Activated T-cell treated with anti-CD3 and anti-CD28 coated beads for 1 hour (primary cell): ENCODE measurements around the gene CRTC1.

Source experiments
- DNase-seq: peaks from one replicate; pipeline ENCODE4 v3.0.0-alpha.2; 2020; ENCODE audit warnings: low read depth

CRTC1 gene, protein sequence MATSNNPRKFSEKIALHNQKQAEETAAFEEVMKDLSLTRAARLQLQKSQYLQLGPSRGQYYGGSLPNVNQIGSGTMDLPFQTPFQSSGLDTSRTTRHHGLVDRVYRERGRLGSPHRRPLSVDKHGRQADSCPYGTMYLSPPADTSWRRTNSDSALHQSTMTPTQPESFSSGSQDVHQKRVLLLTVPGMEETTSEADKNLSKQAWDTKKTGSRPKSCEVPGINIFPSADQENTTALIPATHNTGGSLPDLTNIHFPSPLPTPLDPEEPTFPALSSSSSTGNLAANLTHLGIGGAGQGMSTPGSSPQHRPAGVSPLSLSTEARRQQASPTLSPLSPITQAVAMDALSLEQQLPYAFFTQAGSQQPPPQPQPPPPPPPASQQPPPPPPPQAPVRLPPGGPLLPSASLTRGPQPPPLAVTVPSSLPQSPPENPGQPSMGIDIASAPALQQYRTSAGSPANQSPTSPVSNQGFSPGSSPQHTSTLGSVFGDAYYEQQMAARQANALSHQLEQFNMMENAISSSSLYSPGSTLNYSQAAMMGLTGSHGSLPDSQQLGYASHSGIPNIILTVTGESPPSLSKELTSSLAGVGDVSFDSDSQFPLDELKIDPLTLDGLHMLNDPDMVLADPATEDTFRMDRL

DNA sequence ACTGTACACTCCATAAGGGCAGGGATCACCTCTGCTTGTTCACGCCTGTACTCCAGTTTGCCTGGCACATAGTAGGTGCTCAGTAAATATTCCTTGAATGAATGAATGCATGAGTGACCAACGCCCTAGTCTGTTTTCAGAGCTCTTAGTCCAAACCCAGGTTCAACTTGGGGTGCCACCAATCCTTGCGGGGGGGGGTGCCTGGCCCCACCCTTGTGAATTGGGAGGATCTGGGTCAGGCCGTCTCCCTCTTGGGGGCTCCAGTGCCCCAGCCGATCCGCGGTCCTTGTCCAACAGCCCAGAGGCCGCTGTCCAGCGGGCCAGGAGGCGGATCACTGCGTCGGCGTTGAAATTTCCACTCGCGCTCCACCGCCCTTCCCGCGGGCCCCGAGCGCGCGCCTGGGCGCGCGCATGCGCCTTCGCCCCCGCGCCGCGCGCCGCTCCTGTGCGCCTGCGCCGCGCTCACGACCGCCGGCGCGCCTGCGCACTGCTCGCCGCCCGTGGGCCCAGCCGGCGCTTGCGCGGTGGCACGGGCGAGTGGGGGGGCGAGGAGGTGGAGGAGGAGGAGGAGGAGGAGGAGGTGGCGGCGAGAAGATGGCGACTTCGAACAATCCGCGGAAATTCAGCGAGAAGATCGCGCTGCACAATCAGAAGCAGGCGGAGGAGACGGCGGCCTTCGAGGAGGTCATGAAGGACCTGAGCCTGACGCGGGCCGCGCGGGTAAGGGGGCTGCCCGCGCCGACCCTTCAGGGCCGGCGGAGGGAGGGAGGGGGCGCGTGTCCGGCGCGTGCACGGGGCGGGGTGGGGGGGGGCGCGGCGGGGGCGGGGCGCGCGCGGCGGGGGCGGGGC is at the start of gene CRTC1:
Gene CRTC1, plus strand, starts transcription at position 572 of the 849 bp plus-strand sequence. Its CDS starts 23 bp downstream, at position 595.
- peak; percentile 91 for DNase-seq

DNA sequence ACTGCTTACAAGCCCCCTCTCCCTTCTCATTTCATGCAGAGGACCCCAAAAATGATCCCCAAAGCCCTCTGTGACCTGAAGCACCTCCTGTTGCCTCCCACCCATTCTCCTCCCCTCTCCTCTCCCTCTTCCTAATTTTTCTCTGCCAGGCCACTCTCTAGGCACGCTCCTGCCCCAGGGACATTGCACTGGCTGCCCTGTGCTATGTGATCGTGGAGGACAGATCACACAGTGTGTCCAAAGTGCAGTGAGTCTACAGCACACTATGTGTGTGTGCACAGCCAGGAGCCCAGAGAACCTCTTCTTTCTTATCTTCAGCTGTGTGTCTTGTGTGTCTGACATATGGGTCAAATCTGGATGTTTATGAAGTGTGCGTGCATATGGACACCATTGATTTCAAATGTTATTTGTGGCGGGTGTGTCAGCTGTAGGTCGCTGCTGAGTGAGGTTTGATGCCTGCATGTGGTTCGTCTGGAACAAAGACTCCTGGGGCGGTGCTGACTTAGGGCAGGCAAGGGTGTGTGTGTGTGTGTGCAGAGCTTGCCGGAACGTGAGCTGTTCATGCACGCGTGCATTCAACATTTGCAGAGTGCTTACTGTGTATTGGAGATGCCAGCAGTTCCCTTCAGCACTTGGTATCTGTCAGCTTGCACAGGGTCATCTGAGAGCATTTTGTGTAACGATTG is 48.7 kb upstream of the CRTC1 start:
- no peak for DNase-seq

DNA sequence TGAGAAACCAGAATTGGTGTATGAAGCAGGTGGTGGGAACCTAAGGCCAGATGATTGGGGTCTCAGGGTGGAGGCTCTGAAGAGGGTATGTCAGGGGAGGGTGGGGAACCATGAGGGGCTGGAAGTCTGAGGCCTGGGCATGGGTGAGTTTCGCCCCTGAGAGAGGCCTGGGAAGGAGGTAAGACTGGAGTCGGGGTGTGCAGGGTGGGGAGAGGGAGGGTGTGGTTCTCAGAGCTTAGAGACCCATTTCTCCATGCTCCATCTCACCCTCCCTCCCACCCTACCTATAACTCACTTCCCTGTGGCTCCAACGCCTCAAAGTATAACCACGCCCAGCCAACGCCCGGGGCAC is 47.7 kb upstream of the CRTC1 start:
- DNase-seq, result no peak

DNA sequence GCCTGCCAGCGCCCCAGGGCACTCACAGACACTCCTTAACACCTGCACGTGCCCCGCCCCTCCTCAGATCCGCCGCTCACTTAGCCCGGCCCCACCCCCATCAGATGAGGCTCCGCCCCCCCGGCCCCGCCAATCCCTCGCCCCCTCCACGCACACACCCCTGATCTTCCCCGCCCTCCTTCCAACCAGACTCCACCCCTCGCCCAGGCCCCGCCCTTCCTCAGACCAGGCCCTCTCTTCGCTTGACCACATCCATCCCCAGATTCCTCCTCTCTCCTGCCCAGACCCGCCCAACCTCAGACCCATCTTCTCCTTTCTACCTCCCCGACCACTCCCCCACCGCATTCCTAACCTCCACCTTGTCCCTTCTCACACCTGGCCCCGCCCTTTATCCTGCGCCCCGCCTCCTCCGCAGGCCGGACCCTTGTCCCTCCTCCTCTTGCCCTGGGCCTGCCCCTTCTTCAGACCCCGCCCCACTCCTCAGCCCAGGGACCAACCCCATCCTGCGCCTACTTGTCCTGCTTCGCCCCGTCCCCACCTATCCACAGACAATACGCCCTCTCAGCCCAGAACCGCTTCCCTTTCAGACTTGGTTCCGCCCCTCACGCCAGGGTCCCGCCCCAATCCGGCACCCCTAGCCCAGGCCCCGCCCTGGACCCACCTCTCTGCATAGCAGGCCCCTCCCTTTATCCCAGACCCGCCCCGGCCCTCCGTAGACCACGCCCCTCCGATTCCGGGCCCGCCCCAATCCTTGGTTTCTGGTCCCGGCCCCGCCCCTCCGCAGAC is 47.1 kb upstream of the CRTC1 start:
- DNase-seq, result peak; percentile 100

DNA sequence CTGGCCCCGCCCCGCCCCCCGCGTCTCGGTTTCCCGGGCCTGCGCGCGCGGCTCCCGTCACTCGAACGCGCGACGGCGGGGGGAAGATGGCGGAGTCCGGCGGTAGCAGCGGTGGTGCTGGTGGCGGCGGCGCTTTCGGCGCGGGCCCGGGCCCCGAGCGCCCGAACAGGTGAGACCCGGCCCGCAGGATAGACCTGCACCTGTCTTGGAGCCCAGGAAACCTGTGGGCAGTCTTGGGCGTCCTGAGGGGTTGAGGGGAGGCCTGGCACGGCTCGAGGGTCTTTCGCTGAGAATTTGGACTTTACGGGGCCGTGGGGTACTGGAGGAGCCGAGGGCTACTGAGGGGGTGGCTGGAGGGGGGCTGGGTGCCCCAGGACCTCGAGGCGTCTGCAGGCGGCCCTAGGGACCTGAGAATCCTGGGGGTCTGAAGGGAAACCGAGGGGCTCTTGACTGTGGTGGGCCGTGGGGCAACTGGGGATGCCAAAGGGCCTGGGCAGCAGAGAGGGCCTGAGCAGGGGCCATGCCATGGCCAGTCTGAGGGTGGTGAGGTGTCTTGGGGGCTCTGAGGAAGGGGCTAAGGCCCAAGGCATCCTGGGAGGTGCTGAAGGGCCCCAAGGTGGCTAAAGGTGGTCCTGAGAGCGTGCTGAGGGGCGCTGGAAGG is 46.4 kb upstream of the CRTC1 start, which contains the start of gene KLHL26:
Gene KLHL26, plus strand, starts transcription at position 60 of the 661 bp plus-strand sequence. Its CDS starts 27 bp downstream, at position 87.
- no peak for DNase-seq

DNA sequence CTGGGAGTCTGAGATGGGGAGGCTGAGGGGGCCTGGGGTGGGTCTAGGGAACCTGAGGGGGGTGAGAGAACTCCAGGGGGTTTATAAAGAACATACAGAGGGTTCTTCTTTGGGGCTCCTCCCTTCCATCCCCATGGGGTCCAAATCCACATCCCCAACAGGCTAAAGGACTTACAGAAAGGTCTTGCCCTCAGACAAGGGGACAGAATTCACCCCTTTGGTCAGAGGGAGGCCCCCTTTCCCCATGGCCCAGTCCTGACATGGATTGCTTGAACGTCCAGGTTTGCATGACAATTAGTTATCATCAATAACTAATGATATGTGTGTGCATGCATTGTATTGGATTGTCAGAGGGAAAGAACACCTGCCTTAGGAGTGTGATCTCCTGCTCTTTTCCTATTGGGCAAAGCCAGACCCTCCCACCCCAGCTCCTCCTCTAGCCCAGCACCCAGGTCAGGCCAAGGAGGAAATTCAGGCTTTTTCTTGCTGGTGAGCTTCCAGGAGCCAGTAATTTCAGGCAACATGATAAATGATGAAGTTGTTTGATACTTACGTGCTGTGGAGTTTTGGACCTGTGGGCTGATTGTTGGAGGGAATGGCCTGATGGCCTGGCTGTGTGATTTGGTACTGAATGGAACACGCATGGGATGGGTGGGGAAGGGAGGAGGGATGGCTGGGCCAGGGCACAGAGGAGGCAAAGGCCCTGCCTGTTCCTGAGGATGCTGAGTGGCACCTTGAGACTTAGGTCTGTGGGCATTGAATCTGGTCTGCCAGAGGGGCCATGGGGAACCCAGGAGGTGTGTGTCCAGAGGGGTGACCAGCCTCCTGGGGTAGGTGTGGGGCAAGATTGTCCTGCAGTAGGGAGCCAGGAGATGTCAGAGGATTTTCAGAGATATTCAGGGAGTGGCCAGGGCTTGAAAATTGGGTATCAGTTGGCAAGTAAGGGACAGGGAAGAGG is 45.5 kb upstream of the CRTC1 start:
- DNase-seq, result no peak

DNA sequence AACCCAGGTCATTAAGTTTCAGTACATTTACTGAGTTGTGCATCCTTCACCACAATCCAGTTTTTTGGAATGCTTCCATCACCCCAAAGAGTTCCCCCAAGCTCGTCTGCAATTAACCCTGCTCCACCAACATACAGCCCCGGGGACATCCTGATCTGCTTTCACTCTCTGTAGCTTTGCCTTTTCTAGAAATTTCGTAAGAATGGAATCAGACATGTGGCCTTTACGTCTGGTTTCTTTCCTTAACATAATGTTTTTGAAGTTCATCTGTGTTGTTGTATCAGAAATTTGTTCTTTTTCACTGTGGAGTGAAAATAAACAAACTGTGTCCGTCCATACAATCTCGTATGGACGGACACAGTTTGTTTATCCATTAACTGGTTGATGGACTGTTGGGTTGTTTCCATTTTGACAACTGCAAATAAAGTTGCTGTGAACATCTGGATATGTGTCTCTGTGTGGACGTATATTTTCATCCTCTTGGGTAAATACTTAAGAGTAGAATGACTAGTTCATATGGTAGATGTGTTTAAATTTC is 43.7 kb upstream of the CRTC1 start:
- DNase-seq, result no peak

DNA sequence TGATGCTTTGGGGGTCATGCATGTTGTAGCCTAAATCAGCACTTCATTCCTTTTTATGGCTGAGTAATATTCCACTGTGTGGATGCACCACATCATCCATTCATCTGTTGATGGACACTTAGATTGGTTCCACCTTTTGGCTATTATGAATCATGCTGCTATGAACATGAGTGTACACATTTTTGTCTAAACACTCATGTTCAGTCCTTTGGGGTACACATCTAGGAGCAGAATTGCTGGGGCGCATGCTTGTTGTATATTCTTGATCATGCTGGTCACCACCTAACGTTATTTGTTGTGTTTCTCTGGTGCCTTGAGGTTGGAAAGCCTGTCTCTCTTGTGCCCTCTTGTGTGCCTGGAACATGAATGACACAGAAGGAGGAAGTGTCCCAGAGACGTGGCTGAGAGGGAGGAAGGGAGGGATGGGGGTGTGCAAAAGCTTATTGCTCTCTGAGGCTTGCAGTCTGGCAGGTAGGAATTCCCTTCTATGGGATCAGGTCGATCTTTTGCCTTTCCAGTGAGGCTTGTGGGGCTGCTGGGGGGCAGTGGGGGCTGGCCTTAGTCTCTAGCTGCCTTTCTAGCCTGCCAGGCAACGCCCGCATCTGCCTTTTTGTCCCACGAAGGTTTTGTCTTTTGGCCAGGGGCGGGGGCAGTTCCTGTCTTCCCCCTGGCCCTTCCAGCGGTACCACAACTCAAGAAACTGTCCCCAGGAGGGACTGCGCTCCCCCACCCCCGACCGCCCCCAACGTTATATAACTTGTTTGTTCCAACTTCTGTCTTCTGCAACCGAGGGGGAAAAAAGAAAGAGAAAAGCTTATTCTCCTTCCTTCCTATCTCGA is 39.1 kb upstream of the CRTC1 start:
- no peak for DNase-seq

DNA sequence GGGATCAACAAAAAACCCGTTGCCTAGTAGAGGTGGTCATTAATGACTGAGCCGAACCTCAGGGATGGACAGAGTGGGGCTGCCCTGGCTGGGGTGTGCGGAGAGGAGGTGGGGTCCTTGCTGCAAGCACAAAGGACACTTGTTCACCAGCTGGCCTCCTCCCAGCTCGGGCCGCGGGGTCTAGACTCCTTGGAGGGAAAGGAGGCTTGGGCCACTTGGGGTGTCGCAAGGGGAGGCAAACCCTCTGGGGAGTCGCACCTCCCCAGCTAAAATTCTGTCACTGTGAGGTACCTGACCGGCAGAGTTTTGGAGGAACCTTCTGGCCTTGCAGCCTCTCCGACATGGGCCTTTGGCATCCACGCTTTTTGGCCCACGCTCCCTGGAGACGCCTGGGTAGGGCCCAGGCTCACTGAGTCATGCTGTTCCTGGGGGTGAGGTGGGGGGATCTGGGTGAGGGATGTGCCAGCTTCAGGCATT is 38.4 kb upstream of the CRTC1 start:
- no peak for DNase-seq

DNA sequence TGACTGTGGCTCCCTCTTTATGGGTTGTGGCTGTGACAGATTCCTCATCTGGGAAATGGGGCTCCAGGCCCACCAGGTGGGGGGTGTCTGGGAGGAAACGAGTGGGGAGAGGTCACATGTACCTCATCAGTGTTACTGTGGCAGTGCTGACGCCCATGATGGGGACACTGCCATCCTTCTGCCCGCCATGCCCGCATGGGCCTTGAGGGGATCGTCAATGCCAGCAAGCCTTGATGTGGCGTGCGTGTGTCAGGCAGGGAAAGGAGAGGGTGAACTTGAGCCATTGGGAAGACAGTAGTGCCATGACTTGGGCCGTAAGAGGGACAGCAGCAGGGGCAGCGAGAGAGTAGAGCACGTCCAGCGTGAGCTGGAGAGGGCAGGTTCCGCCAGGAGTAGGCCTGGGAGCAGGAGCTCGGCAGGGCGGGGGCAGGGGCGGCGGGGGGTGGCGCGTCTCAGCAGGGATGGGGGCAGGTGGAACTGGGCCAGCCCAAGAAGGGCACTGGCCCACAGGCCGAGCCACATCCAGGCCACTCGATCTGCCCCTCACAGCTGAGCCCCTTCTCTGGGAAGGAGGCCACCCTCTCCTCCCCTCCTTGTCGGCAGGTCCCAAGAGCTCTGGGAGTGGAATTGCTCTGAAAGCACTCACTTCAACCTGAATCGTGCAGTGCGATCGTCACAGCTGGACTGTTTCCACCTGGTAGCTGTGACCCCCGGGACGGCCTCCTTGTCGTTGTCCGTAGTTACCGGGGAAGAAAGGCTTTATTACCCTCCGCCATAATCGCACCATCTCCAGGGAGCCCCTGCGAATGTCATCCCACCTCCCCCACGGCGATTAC is 36.7 kb upstream of the CRTC1 start:
- no peak for DNase-seq

DNA sequence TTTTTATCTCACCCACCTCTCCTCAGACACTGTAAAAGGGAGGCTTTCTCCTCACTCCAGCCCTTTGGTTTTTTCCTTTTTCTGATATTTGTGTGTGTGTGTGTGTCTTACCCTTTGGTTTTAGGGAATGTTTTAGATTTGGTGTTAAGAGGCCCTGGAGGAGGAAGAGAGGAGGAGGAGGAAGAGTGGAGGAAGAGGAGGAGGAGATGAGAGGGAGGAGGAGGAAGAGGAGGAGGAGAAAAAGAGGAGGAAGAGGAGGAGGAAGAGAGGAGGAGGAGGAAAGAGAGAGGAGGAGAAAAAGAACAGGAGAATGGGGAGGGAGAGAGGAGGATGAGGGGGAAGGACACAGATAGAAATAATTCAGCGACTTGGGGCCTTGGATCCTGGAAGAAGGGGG is 36.1 kb upstream of the CRTC1 start:
- DNase-seq, result no peak

DNA sequence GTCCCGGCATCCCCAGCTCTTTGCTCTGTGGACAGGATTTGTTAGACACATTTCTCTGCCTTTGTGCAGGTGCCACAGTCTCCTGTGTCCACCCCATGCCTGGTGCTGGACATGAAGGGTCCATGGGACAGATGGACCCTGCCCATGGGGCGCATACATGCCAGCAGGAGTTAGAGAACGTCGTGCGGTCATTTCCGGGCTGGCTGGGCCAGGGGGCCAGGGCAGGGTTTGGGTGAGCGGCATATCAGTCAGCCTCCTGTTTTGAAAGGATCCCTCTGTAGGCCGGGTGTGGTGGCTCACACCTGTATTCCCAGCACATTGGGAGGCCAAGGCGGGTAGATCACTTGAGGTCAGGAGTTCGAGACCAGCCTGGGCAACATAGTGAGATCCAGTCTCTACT is 35.7 kb upstream of the CRTC1 start:
- no peak for DNase-seq

DNA sequence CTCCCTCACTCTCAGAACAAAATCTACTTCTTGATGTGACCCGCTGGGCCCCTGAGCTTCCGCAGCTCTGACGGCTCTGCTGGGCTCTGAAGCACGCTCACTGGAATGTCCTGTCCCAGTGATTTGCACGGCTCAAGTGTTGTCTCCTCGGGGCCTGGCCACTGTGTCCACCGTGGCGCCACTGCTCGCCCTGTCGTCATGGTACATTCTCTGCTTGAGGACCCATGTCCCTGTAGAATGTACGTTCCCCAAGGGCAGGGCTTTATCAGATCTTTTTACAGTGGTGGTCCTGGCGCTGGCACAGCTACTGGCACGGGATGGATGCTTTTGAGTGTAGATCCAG is 34.5 kb upstream of the CRTC1 start:
- no peak for DNase-seq

DNA sequence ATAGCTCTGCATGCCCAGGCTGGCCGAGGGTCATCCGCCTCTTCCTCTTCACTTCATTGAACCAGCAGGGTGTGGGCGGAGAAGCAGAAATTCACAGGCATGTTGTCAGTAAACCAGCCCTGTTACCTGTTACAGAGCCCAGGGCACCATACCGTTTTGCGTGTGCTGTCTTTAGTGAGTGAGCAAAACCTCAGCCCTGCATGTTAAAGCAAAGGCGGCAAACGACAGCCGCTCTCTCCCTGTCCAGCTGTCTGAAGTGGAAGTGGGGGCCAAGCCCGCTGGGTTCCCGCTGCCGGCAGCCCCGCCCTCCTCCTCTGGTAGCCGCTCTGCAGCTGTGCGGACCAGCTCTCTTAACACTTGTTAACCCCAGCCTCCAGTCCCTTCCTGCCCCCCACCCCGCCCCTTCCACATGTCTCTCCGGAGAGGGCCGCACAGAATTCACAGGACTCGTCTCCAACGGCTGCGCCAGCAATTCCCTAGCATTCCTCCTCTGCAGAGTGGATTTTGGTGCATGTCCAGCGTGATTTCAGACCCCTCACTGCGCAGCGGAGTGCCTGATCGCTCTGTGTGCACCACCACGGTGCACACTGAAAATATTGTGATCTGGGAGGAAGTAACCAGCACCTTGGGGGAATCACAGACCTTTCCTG is 34.0 kb upstream of the CRTC1 start:
- no peak for DNase-seq

DNA sequence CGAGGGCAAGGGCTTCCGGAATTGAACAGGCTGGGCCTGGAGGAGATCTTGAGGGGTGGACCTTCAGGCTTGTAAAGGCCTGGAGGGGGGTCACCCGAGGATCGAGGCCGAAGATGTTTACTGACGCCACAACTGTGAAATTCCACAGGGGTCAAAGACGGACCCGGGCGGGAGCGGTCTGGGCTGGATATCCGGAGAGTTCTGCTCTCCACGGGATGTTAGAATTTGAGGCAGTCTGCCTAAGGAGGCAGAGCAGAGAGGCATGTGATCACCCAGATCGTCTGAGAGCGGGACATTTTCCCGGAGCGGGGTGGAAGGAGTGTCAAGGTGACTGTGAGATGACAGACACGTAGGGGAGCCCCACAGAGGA is 33.5 kb upstream of the CRTC1 start:
- DNase-seq, result no peak

DNA sequence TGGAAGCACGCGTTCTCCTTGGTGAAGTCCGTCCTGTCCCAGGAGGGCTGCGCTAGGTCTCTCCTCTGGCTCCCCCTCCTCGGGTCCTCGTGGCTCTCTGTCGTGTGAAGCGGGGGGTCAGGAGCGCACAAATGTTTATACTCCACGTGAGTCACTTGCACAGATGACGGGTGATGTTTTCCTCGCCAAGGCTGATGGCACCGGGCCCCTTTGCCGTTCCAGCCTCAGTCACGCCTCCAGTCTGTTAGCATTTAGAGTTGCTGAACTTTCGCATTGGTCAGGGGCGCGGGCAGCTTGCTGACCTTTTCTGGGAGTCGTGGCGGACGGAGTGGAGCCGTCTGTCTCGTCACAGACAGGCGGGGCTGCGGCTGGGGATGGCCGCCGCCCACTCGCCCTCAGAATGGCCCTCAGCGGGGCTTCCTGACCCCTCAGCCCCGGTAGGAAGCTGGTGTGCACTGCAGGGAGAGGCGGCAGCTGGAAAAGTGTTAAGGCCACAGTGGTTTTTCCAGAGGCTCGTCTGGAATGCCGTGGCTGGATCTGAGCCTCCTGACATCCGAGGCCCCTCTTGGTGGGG is 32.9 kb upstream of the CRTC1 start:
- no peak for DNase-seq

DNA sequence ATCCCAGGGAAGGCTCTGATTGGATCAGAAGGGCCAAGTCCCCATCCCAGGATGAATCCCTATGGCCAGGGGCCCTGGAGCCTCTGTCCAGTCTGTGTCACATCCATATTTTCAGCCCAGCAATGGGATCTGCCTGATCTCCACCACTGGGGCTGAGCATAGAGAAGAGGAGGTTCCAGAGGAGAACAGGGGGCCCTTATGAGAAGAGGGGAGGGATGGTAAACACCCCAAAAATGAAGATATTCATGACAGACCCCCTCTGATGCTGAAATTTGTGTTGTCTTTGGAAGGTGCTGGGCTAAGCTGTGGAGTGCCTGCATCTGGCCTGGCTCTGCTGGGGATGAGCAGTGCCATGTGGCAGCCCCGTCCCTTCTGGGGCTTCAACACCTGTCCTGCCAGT is 32.2 kb upstream of the CRTC1 start:
- no peak for DNase-seq
